GM12892 (cell line): Measurements from ENCODE around the gene APOLD1.

ENCODE experiments used
- POLR2AphosphoS5 ChIP-seq: IDR thresholded peaks from 2 replicates; pipeline ENCODE4 v1.6.1; 2011; ENCODE audit warnings: low read depth, low read length, control low read depth
- TAF1 ChIP-seq: IDR thresholded peaks from 2 replicates; pipeline ENCODE4 v1.6.1; 2011; ENCODE audit warnings: low read depth, mild to moderate bottlenecking, control low read depth, low read length, borderline replicate concordance

DNA sequence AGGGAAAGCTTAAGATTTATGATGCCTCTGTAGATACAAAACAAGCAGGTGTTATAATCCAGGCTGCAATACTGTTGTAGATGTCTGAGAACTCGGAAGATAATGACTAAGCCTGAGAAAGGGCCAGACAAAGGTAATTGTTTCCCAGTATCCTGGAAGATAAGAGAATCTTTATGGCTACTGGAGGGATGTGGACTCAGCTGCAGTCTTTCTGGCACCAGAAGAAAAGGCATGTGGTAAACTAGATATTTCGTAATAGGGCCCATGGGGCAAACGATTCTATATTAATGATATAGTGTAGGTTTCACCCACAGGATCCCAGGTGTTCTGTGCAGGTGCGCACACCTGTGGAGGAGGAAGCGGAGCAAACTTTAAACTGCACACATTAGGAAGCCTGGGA is 9.2 kb upstream of the APOLD1 start:
- TF ChIP-seq POLR2AphosphoS5 (no peak), TAF1 (no peak)
